Inflammatory macrophage treated with lipopolysaccharide for 4 hours (primary cell): ENCODE data around the gene TRPC1.
A peak's percentile ranks its signal among the peaks of the same experiment; 100 is the strongest.

Source experiments
- DNase-seq: peaks from one replicate; pipeline ENCODE4 v3.0.0-alpha.2; 2020

The TRPC1 gene

DNA sequence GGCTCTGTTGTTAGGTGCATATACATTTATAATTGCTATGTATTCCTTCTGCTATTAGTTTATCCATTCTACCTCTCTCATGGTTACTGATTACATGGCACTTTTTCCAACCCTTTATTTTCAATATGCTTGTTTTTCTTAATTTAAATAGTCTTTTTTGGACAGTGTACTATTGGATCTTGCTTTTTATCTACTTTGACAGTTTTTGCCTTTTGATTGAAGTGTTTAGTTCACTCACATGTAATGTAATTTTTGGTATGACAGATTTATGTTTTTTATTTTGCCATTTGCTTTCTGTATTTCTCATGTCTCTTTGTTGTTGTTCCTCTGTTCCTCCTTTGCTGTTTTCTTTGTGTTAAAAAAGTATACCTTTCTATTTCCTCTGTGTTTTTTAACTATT lies 44.5 kb downstream of the TRPC1 start:
- DNase-seq, result no peak

DNA sequence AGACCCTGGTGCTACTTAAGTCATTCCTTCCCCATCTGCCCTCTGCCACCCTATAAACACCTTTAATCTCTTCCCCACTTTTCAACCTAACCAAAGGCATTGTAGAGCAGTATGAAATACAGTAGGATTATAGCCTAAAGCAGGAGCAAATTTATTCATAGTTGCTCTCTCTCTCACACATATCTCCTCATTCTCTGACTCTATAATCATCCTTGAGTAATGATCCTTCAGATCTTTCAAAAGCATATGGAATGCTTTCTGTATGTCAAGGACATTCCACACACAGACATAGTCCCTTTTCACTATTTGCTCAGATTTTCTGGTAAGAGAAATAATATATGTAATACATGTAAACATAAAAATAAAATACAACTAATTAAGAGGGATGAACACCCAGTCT lies 54.1 kb downstream of the TRPC1 start:
- no peak for DNase-seq

DNA sequence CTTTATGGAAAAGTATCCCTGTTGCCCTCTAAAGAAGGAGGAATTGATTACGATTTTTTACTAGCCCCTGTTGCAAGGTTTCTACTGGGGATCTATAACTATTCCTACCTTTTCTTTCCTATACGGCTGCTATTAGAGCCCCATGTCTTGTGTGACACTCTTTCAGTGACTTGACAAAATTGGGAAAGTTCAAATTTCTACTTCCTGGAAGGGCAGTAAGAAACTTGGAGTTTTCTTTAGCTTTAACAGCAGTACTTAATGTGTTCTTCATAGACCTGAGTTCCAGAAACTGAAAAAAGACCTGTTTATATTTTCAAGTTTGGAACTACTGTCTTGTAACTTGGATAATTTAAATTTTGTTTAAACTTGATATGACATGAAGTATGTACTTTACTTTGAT lies 54.7 kb downstream of the TRPC1 start:
- DNase-seq, result no peak

DNA sequence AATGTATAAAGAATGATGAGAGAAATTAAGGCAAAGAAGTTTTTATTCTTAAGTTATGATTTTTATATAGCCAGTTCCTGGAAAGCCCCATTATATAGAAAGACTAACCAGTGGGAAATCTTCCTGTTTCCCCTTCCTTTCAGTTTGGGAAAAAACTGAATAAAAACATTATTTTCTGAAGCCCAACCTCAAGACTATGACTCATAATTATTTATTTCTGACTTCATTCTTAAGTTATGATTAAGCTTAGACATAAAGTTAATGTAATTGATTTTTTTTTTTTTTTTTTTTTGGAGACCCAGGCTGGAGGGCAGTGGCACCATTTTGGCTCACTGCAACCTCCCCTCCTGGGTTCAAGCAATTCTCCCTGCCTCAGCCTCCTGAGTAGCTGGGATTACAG lies 55.8 kb downstream of the TRPC1 start:
- DNase-seq, result no peak

DNA sequence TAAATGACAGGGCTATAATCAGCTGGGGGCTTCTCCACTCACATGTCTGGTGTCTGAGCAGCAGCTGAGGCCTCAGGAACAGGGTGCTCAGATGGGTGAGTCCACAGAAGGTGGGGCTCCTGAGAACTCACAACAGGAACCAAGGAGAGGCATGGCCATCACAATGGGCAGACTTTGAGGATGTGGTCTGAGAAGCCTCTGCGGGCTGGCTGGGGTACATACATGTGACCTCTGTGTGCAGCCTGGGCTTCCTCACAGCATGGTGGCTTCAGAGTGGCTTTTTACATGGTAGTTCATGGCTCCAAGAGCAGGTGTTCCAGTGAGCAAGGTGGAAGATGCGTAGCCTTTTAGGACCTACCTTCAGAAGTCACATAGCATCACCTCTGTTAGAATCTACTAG lies 58.8 kb downstream of the TRPC1 start:
- DNase-seq, result no peak

DNA sequence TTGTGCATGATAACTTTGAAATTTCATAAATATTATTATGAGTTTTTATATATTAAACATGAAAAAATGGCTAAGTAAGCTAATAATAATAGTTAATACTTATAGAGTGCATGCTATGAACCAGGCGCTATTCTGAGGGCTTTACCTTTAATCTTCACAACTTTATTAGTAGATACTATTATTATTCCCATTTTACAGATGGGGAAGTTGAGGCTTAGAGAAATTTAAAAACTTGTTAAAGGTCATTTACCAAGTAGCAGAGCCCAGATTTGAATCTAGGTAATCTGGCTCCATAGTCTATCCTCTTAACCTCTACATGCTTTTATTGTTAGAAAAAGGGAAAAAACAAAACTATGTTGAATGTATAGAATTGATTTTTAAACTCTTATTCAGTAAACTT lies 60.4 kb downstream of the TRPC1 start:
- no peak for DNase-seq

DNA sequence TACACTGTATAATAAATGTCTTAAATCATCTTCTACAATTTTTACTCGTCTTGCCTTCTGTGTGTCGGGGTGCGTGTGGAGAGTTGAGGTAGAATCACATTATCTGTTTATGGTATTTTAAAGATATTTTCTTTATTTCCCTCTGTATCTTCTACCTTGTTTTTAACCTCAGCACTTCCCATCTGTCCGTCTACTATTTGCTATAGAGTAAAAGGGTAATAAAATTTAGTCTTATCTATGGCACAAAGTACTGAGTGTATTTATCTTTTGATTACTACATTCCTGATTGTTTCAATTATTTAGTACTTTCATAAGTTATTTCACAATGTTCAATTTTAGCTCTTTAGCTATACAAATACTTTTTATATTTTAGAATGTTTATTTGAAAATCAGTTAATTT lies 62.2 kb downstream of the TRPC1 start:
- DNase-seq, result no peak

DNA sequence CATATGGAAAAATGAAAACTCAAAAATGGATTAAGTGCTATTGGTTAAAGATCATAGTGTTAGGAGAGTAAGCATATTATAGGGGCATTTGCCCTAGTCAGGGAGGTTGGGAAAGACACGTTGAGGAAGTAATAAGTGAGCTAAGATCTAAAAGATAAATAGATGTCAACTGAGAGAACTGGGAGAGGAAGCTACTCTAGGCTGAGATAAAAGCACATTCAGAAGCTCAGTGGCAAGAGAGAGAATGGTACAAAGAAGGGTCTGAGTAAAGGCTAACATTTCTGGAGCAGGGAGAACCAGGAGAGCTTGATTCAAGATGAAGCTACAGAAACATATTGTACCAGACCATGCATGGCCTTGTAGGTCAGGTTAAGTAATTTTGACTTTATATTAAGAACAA lies 63.9 kb downstream of the TRPC1 start:
- DNase-seq, result no peak

DNA sequence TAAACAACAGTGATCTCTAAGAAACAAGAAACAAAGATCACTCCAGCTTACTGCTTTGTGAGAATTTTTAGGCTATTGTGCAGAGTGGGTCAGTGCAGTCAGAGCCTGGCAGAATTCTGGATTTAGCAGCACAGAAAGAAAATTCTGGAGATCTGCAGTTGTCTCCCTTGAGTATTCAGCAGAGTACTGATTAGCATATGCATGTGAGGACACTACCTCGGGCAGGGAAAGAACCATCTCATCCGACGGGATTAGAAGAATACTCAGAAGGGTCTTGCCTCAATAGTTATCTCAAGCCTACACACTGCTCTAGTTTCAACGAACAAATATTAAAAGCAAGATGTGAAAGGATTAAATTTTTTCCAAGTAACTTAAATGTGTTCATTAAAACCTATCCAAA lies 70.7 kb downstream of the TRPC1 start:
- DNase-seq, result no peak

DNA sequence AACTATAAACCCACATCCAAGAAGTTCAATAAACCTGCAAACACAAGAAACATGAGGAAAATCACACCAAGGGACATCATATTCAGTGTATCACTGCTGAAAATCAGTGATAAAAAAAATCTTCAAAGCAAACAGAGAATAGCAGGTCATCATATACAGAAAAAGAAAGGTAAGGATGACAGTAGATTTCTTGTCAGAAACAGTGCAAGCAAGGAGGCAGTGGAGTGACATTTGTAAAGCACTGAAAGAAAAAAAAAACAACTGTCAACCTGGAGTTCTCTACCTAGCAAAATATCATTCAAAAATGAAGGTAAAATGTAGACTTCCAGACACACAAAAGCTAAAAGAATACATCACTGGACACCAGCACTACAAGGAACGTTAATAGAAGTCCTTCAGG lies 71.5 kb downstream of the TRPC1 start:
- no peak for DNase-seq

DNA sequence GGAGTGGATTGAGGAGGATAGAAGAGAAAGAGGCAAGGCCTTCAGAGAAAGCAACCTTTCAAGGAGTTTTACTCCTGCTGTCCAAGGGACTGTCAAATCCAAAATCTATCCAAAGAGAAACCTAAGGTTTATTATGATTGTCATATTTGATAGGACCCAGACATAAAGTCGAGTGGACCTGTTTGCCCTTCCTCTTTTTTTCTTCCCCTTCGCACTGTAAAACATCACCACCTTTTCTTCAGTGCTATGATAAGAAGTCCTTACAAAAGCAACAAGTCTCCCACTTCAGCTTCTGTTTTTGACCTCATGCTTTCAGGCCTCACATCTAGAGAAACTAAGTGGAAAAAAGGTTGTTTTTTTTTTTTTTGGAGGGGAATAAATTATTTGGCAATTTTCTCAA lies 73.0 kb downstream of the TRPC1 start:
- DNase-seq, result no peak

DNA sequence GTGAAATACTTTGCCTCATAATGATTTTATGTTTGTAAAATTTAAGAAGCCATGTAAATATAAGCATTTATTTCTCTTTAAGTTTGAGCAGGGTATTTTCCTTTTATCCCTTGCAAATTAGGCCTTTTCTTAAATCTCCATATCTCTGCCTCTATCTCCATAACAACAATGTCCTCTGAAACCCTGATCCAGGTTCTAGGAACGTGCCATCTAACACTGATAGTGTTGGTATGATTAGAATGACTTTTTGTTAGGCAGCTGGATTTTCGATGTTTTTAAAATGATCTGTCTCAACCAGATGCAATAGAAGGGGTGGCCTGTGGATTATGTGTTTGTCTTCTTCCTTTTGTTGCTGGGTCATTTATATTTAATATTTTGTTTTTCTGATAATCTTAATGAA lies 77.9 kb downstream of the TRPC1 start:
- no peak for DNase-seq

DNA sequence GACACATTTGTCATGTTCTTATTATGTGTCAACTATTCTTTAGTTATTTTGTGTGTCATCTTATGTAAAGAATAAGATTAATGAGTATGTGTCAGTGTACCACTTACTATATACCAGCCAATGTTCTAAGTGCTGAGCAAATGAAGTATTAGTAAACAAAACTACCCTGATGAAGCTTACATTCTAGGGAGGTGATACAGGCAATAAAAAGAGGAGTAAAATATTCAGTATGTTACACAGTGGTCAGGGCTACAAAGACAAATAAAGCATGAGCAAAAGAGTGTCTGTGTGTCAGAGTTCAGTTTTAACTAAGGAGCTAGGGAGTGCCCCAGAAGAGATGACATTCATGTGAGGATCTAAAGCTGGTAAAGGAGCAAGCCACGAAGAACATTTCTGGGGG lies 79.1 kb downstream of the TRPC1 start:
- no peak for DNase-seq

DNA sequence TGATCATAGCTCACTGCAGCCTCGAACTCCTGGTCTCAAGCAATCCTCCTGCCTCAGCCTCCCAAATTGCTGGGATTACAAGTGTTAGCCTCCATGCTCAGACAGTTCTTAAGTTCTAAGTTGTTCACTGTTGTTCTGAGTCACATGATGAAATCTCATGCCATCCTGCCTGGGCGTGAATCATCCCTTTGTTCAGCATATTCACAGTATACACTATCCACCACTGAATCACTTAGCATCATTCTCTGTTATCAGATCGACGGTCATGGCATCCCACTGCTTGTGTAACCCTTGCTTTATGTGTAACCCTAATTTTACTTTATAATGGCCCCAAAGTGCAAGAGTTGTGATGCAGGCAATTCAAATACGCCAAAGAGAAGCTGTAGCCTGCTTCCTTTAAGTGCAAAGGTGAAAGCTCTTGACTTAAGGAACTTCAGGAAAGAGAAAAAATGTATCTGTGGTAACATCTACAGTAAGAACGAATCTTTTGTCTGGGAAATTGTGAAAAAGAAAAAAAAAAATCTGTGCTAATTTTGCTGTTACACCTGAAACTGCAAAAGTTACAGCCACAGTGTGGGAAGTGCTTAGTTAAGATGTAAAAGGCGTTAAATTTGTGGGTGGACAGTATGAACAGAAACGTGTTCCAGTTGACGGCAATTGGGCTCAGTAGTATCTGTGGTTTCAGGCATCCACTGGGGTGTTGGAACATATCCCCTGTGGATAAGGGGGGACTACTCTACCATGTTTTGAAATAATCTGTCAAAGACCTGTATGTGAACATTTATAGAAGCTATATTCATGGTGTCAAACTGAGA lies 84.5 kb downstream of the TRPC1 start:
- no peak for DNase-seq

DNA sequence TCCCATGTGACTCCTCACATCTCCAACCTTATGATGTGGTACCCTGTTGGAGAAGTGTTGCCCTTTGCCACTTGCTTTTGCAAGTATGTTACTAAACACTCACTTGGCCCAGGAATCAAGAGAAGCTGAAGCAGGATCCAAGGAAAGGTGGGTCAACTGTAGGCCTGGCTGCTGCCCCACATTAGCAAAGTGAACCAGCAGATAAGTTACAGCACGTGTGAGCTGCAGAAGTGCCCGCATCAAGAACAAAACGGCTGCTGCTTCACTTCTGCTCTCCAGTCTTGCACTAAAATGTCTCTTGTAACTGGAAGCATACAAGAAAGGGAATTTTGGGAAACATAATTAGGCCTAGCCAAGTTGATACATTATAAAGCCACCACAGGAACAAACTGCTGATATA lies 85.4 kb downstream of the TRPC1 start:
- no peak for DNase-seq

DNA sequence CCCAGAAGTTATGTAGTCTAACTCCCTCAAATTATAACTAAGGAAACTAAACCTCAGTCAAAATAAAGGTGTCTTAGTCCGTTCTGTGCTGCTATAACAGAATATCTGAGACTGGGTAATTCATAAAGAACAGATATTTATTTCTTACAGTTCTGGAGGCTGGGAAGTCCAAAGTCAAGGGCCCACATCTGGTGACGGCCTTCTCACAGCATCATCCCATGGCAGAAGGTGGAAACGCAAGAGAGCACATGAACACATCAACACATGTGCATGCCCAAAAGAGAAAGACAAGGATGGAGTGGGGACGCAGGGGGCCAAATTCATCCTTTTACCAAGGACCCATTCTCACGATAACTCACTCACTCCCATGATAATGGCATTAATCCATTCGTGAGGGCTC lies 92.0 kb downstream of the TRPC1 start:
- no peak for DNase-seq

DNA sequence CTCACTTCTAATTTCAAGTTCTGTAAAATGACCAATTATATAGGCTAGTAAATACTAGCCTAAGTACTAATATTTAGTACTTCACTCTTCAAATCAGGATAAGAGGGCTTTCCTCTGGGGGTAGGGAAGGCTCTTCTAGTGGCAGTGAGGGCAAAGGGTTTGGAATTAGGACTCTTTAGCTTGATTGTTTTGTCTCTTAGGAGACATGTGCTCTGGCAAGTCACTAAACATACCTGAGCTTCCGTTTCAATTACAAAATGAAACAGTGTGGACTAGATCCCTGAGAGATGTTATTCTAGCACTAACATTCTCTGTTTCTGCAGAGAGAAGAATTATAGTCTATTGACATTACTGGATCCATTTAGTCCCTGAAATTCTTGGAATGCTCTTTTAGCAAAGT lies 93.5 kb downstream of the TRPC1 start:
- DNase-seq, result no peak

DNA sequence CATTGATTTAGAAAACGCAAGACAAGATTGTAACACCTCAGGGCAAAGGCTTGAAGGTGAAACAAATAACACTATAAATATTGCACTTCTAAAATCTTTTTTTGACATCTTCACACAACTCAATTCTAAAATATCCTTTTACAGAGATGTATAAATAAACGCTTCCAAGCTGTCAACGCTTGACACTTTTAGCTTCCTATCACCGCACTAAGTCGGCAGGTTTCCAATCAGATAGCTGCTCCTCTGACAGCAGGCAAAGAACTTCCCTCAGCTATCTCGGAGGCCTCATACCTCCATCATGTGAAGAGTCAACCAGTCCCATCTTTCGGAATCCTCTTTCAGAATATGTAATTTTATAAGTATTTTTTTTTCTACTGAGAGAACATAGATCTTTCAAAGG lies 94.1 kb downstream of the TRPC1 start:
- no peak for DNase-seq

DNA sequence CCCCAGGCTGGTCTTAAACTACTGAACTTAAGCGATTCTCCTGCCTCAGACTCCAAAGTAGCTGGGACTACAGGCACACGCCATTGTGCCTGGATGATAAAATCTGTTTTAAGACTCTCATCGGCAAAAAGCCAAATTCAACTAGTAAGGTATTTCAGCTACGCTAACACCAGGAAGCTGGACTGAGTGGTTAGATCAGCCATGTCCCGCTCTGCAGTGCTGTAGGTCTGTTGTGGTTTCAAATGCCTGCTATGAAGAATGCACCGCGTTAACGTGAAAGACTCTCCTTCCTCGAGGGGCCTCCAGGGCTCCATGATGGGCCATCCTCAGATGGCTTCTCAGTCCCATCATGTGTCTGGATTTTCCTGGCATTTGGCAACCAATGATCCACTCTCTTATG lies 94.8 kb downstream of the TRPC1 start:
- no peak for DNase-seq

DNA sequence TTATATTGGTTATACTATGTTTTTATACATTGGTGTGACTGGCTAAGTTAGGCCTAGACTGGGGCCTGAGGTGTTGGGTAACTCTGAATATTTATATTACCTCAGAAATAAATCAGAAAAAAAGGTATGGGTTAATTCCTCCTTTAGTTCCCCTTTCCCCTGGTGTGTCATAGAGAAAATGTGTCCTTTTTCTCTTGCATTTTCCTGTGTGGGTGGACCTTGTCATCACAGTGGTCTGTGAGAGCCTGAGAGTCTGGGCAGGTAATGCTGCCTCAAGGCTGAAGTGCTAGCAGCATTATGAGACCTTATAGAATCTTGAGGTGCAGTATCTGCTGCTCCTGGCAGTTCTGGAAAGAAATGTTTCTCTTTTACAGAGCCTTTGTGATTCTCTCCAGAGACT lies 95.3 kb downstream of the TRPC1 start:
- peak; percentile 45 for DNase-seq

DNA sequence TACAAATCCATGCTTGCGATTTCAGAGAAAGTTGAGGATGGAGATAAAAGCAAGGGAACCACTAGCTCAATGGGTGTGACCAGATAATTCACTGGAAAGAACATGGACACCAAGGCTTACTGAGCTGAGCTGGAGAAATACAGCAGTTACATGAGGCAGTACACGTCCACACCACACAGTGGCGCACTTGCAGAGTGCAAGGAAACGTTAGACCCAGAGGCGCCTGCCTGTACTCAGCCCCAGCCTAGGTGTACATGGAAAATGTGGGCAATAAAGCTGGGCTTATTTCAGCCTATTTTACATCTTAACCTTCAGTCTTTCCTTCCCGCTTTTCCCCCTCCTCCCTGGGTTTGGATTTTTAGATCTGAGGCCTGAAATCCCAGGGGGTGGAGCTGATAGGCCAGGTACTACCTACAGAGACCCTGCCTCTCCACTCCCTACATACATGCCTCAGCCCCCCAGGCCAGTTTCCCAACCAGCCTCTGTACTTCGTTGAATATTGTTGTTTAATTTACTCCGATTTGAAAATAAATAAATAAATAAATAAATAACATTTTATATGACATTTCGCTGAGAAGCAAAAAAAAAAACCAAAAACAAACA lies 105.0 kb downstream of the TRPC1 start:
- DNase-seq, result peak; percentile 78

DNA sequence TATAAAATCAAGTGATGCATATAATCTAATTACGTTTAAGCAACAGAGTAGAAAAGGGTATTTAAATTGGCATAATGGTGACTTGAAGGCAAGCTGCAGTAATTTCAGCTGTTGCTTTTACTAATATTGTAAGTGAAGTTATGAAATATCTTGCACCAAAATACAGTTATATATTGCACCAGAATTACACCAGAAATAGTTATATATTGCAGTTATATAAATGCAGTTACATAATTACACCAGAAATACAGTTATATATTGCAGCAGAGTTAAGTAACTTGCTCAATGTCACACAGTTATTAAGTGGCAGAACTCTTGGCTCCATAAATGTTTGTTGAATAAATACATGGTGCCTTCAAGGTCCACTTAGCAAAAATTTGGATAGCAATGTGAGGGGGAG lies 113.7 kb downstream of the TRPC1 start:
- peak; percentile 16 for DNase-seq

DNA sequence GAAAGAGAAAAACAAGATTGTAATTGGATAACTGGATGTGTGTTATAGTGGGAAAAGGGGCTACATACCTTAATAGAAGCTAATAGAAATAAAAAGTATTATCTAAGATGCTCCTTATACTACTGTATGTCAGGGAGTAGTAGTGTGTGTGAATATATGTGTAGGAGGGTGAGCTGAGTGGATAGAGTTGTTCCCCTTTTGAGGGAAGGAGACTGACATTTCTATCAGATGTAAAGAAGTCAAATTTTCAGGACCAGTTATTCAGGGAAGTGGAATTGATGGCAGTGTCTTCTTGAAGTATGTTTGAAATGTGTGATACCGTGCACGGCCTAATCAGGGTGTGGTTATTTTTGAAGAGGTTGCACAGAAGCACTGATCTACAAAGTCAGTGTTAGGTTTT lies 116.0 kb downstream of the TRPC1 start:
- DNase-seq, result peak; percentile 19

DNA sequence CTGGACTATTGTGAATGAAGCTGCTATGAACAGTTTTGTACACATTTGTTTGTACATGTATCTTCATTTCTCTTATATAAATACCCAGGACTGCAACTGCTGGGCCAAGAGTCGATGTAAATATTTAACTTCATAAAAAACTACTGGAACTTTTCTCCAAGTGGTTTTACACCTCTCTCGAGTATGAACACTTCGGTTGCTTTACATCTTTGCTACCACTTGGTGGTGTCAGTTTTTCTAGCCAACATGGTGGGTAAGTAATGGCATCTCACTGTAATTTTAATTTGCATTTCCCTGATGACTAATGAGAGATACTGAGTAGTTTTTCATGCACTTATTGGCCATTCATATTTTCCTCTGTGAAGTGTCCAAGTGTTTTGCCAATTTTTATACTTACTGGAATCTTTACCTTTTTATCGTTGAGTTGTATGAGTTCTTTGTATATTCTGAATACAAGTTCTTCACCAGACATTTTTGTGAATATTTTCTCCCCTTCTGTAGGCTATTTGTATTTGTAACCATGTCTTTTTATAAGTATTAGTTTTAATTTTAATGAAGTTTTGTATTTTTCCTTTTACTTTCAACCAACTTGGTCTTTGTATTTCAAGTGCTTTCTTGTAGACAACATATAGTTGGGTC lies 120.6 kb downstream of the TRPC1 start:
- DNase-seq, result peak; percentile 57
